Astrocyte (in vitro differentiated cells and primary cell): ENCODE measurements around the gene BEST1. TPM values are rescaled to one million over a fixed set of nuclear protein-coding genes. Genes with fewer than 3 reads are reported as not detected.
A peak's percentile ranks its signal among the peaks of the same experiment; 100 is the strongest.

Experiments used
- DNase-seq: peaks from one replicate; pipeline ENCODE4 v3.0.0-alpha.2; 2010; ENCODE audit warnings: low read depth
- FAIRE-seq: peaks from 2 replicates; lab custom pipeline; 2011; peaks lifted over from hg19 to GRCh38; lab: Jason Lieb, UNC
- H2AFZ ChIP-seq: 2 replicates; pipeline ENCODE4 v1.6.0; 2012; ENCODE audit warnings: low read depth, low read length, inconsistent platforms
- H3K27ac ChIP-seq: 2 replicates; pipeline ENCODE4 v1.5.1; 2011; ENCODE audit warnings: low read depth, low read length, inconsistent platforms
- H3K27me3 ChIP-seq: 2 replicates; pipeline ENCODE4 v1.6.0; 2011; ENCODE audit warnings: low read length, inconsistent platforms; ENCODE audit not compliant: insufficient read depth
- H3K36me3 ChIP-seq: 2 replicates; pipeline ENCODE4 v1.5.1; 2011; ENCODE audit warnings: low read length, inconsistent platforms; ENCODE audit not compliant: insufficient read depth
- H3K4me1 ChIP-seq: 2 replicates; pipeline ENCODE4 v1.5.1; 2011; ENCODE audit warnings: low read length, inconsistent platforms; ENCODE audit not compliant: insufficient read depth
- H3K4me2 ChIP-seq: 2 replicates; pipeline ENCODE4 v1.6.0; 2012; ENCODE audit warnings: low read length, inconsistent platforms
- H3K4me3 ChIP-seq: 2 replicates; pipeline ENCODE4 v1.5.1; 2011; ENCODE audit warnings: low read depth, mild to moderate bottlenecking, low read length, inconsistent platforms; ENCODE audit not compliant: insufficient read depth
- H3K79me2 ChIP-seq: 2 replicates; pipeline ENCODE4 v1.6.0; 2012; ENCODE audit warnings: mild to moderate bottlenecking, low read length, inconsistent platforms; ENCODE audit not compliant: insufficient read depth
- H3K9ac ChIP-seq: 2 replicates; pipeline ENCODE4 v1.6.0; 2012; ENCODE audit warnings: mild to moderate bottlenecking, low read length, inconsistent platforms
- H3K9me3 ChIP-seq: 2 replicates; pipeline ENCODE4 v1.5.1; 2012; ENCODE audit warnings: low read depth, mild to moderate bottlenecking, low read length, inconsistent platforms; ENCODE audit not compliant: insufficient read depth
- H4K20me1 ChIP-seq: 2 replicates; pipeline ENCODE4 v1.6.0; 2012; ENCODE audit warnings: low read length, inconsistent platforms; ENCODE audit not compliant: insufficient read depth
- H3K27ac Mint-ChIP-seq: one replicate; pipeline ENCODE4 v1.8.0; 2021; ENCODE audit warnings: mild to moderate bottlenecking, mixed read lengths; ENCODE audit not compliant: unreplicated experiment
- H3K27me3 Mint-ChIP-seq: one replicate; pipeline ENCODE4 v1.8.0; 2021; ENCODE audit warnings: low read depth, mixed read lengths; ENCODE audit not compliant: unreplicated experiment
- H3K36me3 Mint-ChIP-seq: one replicate; pipeline ENCODE4 v1.8.0; 2021; ENCODE audit warnings: low read depth, mixed read lengths; ENCODE audit not compliant: unreplicated experiment
- H3K4me1 Mint-ChIP-seq: one replicate; pipeline ENCODE4 v1.8.0; 2021; ENCODE audit warnings: low read depth, mixed read lengths; ENCODE audit not compliant: unreplicated experiment
- H3K4me3 Mint-ChIP-seq: one replicate; pipeline ENCODE4 v1.8.0; 2021; ENCODE audit warnings: mild to moderate bottlenecking, moderate library complexity, mixed read lengths; ENCODE audit not compliant: unreplicated experiment
- H3K9me3 Mint-ChIP-seq: one replicate; pipeline ENCODE4 v1.8.0; 2021; ENCODE audit warnings: mild to moderate bottlenecking, mixed read lengths; ENCODE audit not compliant: unreplicated experiment
- EZH2 ChIP-seq: IDR thresholded peaks from 2 replicates; pipeline ENCODE4 v1.6.1; 2012; ENCODE audit warnings: mild to moderate bottlenecking, low read length, inconsistent platforms; ENCODE audit not compliant: insufficient read depth
- total RNA-seq: library from RNA; stranded (reverse); gene quantifications from 2 replicates; pipeline ENCODE4 v1.2.1, GENCODE V29; 2021
- TF ChIP-seq, protein P1 (sequence below): IDR thresholded peaks from 2 replicates; pipeline ENCODE4 v1.5.1; 2011; ENCODE audit warnings: low read depth, mild to moderate bottlenecking, inconsistent platforms, low read length, moderate library complexity; ENCODE audit not compliant: insufficient read depth

Gene BEST1
- total RNA-seq, 1 donor from 2014 or later, result 0.66 TPM

DNA sequence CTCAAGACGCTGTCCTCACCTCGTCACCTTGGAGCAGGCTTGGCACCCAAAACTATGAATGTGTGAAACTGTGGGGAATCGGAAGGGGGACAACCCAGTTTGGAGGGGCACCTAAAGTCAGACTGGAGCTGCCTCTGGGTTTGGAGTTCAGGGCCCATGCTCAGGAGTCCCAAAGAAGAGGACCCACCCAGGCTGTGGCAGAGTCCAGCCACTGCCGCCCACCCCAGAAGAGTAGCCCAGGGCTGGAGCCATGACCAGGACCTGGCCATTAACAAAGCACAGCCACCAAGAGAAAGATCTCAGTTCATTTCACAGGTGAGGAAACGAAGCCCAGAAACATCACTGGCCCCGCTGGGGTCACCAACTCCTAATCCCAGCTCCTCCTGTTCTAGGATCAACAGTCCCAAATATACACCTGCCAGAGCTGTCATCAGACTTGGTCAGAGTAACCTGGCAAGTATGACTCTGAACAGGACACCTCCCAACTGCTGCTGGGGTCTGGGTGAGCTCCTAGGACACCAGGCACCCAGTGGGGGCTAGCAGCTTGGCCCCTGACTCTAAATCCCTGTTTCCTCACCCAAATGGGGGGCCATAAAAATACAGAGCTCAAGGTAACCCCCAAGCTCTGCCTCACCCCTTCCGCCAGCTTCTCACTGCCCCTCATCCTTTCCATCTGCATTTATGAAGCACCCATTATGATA, 35.5 kb upstream of the BEST1 start:
- Mint-ChIP-seq H3K27me3 (peaks cover 58% of the 10 kb centered on the region), H3K36me3 (no peaks in the 10 kb centered on the region), H3K9me3 (no peaks in the 10 kb centered on the region), H3K4me1 (peaks cover 3% of the 10 kb centered on the region), H3K27ac (no peak overlapping the region), H3K4me3 (no peak overlapping the region)
- H3K4me2 ChIP-seq, result no peak overlapping the region
- peaks cover 25% of the 10 kb centered on the region for H3K27me3 ChIP-seq
- H3K27ac ChIP-seq, result no peak overlapping the region
- H3K9ac ChIP-seq, result no peak overlapping the region
- FAIRE-seq (no peak), DNase-seq (no peak)
- no peaks in the 10 kb centered on the region for H4K20me1 ChIP-seq
- no peak overlapping the region for H2AFZ ChIP-seq
- H3K36me3 ChIP-seq, result no peaks in the 10 kb centered on the region
- H3K79me2 ChIP-seq, result no peaks in the 10 kb centered on the region
- H3K9me3 ChIP-seq, result no peaks in the 10 kb centered on the region
- peaks cover 3% of the 10 kb centered on the region for H3K4me1 ChIP-seq
- TF ChIP-seq, protein P1, sequence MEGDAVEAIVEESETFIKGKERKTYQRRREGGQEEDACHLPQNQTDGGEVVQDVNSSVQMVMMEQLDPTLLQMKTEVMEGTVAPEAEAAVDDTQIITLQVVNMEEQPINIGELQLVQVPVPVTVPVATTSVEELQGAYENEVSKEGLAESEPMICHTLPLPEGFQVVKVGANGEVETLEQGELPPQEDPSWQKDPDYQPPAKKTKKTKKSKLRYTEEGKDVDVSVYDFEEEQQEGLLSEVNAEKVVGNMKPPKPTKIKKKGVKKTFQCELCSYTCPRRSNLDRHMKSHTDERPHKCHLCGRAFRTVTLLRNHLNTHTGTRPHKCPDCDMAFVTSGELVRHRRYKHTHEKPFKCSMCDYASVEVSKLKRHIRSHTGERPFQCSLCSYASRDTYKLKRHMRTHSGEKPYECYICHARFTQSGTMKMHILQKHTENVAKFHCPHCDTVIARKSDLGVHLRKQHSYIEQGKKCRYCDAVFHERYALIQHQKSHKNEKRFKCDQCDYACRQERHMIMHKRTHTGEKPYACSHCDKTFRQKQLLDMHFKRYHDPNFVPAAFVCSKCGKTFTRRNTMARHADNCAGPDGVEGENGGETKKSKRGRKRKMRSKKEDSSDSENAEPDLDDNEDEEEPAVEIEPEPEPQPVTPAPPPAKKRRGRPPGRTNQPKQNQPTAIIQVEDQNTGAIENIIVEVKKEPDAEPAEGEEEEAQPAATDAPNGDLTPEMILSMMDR, result no peak
- no peak for TF ChIP-seq EZH2
- H3K4me3 ChIP-seq, result no peak overlapping the region

- Histone ChIP-seq H3K4me3 (peak overlapping the region; percentile 48), H3K4me1 (peaks cover 3% of the 10 kb centered on the region), H3K36me3 (no peaks in the 10 kb centered on the region), H3K27me3 (peaks cover 27% of the 10 kb centered on the region), H3K4me2 (peak overlapping the region; percentile 90), H3K9me3 (no peaks in the 10 kb centered on the region), H3K79me2 (no peaks in the 10 kb centered on the region), H3K27ac (no peak overlapping the region), H3K9ac (peak overlapping the region; percentile 59), H2AFZ (peak overlapping the region; percentile 71), H4K20me1 (no peaks in the 10 kb centered on the region)
- Mint-ChIP-seq H3K27me3 (peaks cover 52% of the 10 kb centered on the region), H3K36me3 (no peaks in the 10 kb centered on the region), H3K4me1 (peaks cover 4% of the 10 kb centered on the region), H3K27ac (no peak overlapping the region), H3K9me3 (no peaks in the 10 kb centered on the region), H3K4me3 (peak overlapping the region; percentile 73)
- TF ChIP-seq, protein P1, result no peak
- TF ChIP-seq EZH2, result peak; percentile 21
- FAIRE-seq, result no peak
- DNase-seq, result no peak
Measured at GRCh38 chr11:61916737-61917333, 33.3 kb upstream of the BEST1 start.
